ENCODE data around the gene UBXN11. TPM values are rescaled to one million over a fixed set of nuclear protein-coding genes. Genes with fewer than 3 reads are reported as not detected.

UBXN11 gene
- polyA plus RNA-seq, 1 donor from 2014 or later = 18.5 TPM

DNA sequence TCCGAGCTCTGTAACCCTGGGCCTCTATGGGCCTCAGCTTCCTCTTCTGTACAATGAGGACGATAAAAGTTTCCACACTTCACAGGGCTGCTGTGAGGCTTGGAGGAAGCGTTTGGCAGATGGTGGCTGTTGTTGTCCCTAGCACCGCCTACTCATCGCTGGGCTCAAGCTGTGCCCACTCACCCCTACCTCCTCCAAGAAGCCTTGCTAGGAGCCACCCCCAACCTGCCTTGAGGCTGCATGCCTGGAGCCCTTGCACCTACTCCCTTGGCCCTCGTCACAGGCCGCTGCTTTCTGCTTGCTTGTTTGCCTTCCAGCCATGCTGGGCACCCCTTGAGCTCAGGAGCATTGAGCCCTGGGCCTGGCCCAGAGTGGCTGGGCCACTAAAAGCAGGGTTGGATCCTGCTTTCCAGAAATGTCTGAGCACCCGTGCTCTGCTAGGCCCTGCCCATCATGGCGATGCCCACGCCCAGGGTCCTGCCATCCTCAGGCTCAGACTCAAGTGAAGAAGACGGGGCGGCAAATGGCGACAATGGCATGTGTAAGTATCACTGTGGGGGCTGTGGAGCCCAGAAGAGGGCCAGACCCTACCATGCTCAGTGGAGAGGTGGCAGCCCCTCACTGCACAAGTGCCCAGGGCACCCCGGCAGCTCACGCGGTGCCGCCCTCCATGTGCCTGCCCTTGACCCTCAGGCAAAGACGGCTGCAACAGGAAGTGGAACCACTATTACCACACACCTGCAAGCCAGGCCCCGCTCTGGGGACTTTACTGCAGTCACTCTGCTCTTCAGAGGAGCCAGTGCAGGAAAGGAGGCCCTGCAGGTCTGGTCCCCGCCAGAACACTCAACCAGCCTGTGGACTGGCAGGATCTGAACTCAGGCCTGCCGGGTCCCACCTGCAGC lies 17.0 kb downstream of the UBXN11 start:
- no peaks in the 10 kb centered on the region for H3K9me2 ChIP-seq (ENCODE audit: insufficient read depth, low read length)
- no peak overlapping the region for H3K4me2 ChIP-seq (ENCODE audit: low read length)
- H4K20me1 ChIP-seq (ENCODE audit: insufficient read depth) = no peaks in the 10 kb centered on the region
- TF ChIP-seq EP300 (conservative IDR thresholded peaks at IDR 0.05; ENCODE audit: poor library complexity, severe bottlenecking) (no peak), EZH2 (IDR thresholded peaks at IDR 0.05; ENCODE audit: borderline replicate concordance, insufficient read depth, low read length, poor library complexity, severe bottlenecking) (no peak), SMC3 (conservative IDR thresholded peaks at IDR 0.05; ENCODE audit: poor library complexity) (no peak), RAD21 (conservative IDR thresholded peaks at IDR 0.05) (no peak), MXI1 (conservative IDR thresholded peaks at IDR 0.05; ENCODE audit: poor library complexity, severe bottlenecking) (no peak), POLR2AphosphoS5 (IDR thresholded peaks at IDR 0.05) (no peak), TAF1 (IDR thresholded peaks at IDR 0.05; ENCODE audit: low read depth) (no peak), CTCF (IDR thresholded peaks at IDR 0.05; ENCODE audit: poor library complexity, severe bottlenecking) (no peak)
- TF ChIP-seq, protein P1, sequence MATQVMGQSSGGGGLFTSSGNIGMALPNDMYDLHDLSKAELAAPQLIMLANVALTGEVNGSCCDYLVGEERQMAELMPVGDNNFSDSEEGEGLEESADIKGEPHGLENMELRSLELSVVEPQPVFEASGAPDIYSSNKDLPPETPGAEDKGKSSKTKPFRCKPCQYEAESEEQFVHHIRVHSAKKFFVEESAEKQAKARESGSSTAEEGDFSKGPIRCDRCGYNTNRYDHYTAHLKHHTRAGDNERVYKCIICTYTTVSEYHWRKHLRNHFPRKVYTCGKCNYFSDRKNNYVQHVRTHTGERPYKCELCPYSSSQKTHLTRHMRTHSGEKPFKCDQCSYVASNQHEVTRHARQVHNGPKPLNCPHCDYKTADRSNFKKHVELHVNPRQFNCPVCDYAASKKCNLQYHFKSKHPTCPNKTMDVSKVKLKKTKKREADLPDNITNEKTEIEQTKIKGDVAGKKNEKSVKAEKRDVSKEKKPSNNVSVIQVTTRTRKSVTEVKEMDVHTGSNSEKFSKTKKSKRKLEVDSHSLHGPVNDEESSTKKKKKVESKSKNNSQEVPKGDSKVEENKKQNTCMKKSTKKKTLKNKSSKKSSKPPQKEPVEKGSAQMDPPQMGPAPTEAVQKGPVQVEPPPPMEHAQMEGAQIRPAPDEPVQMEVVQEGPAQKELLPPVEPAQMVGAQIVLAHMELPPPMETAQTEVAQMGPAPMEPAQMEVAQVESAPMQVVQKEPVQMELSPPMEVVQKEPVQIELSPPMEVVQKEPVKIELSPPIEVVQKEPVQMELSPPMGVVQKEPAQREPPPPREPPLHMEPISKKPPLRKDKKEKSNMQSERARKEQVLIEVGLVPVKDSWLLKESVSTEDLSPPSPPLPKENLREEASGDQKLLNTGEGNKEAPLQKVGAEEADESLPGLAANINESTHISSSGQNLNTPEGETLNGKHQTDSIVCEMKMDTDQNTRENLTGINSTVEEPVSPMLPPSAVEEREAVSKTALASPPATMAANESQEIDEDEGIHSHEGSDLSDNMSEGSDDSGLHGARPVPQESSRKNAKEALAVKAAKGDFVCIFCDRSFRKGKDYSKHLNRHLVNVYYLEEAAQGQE (IDR thresholded peaks at IDR 0.05; ENCODE audit: borderline replicate concordance) = no peak
- no peak overlapping the region for H2AFZ ChIP-seq (ENCODE audit: low read depth, low read length)
- H3K36me3 ChIP-seq (ENCODE audit: insufficient read depth, low read length) = no peaks in the 10 kb centered on the region
- H3K9me3 ChIP-seq (ENCODE audit: low read length) = no peaks in the 10 kb centered on the region
- H3F3A ChIP-seq (ENCODE audit: insufficient read depth, low read length, poor library complexity, severe bottlenecking) = no peaks in the 10 kb centered on the region
- no peak overlapping the region for H3K9ac ChIP-seq (ENCODE audit: low read length)
- H3K27ac ChIP-seq (ENCODE audit: low read length) = no peak overlapping the region
- no peak overlapping the region for H3K4me3 ChIP-seq (ENCODE audit: low read length)
- no peaks in the 10 kb centered on the region for H3K79me2 ChIP-seq (replicated peaks; ENCODE audit: insufficient read depth, low read length)
- no peaks in the 10 kb centered on the region for H3K27me3 ChIP-seq (ENCODE audit: insufficient read depth, low read depth, low read length)

- Histone ChIP-seq H3K9me2 (ENCODE audit: insufficient read depth, low read length) (no peaks in the 10 kb centered on the region), H3K36me3 (ENCODE audit: insufficient read depth, low read length) (no peaks in the 10 kb centered on the region), H3K9me3 (ENCODE audit: low read length) (no peaks in the 10 kb centered on the region), H3K27me3 (ENCODE audit: insufficient read depth, low read depth, low read length) (no peaks in the 10 kb centered on the region), H3K79me2 (replicated peaks; ENCODE audit: insufficient read depth, low read length) (no peaks in the 10 kb centered on the region), H3K4me3 (ENCODE audit: low read length) (no peak overlapping the region), H3F3A (ENCODE audit: insufficient read depth, low read length, poor library complexity, severe bottlenecking) (no peaks in the 10 kb centered on the region), H2AFZ (ENCODE audit: low read depth, low read length) (no peak overlapping the region), H3K9ac (ENCODE audit: low read length) (no peak overlapping the region), H3K4me2 (ENCODE audit: low read length) (no peak overlapping the region), H4K20me1 (ENCODE audit: insufficient read depth) (no peaks in the 10 kb centered on the region), H3K27ac (ENCODE audit: low read length) (no peak overlapping the region)
- no peak for TF ChIP-seq POLR2AphosphoS5 (IDR thresholded peaks at IDR 0.05)
- no peak for TF ChIP-seq EZH2 (IDR thresholded peaks at IDR 0.05; ENCODE audit: borderline replicate concordance, insufficient read depth, low read length, poor library complexity, severe bottlenecking)
- TF ChIP-seq, protein P1 (IDR thresholded peaks at IDR 0.05; ENCODE audit: borderline replicate concordance) = no peak
- TF ChIP-seq RAD21 (conservative IDR thresholded peaks at IDR 0.05) = no peak
- TF ChIP-seq MXI1 (conservative IDR thresholded peaks at IDR 0.05; ENCODE audit: poor library complexity, severe bottlenecking) = no peak
- no peak for TF ChIP-seq TAF1 (IDR thresholded peaks at IDR 0.05; ENCODE audit: low read depth)
These were observed 18.0 kb downstream of the UBXN11 start for GRCh38 chr1:26288311-26288941.

All from neural cell (in vitro differentiated cells).